SK-N-SH (cell line): ENCODE measurements around the gene SETD7. TPM values are rescaled to one million over a fixed set of nuclear protein-coding genes. Genes with fewer than 3 reads are reported as not detected.

Experiments used
- CTCF ChIA-PET: fragments of 300-600, 350-600 bp; formaldehyde crosslinking; extraction: SDS; loops from one replicate; lab custom pipeline; 2021; lab: Yijun Ruan, JAX
- POLR2A ChIA-PET: fragments of 350-600 bp; sonication (Branson Sonifier 250); formaldehyde crosslinking; extraction: SDS; loops from one replicate; lab custom pipeline; 2020; ENCODE audit warnings: antibody characterized with exemption, inconsistent platforms; lab: Yijun Ruan, JAX
- DNase-seq: peaks from one replicate; pipeline ENCODE4 v3.0.0; 2012
- H2AFZ ChIP-seq: fragments of 200-600 bp; sonication (generic); 2 replicates; pipeline ENCODE4 v1.8.1; 2016; ENCODE audit warnings: antibody characterized with exemption, mild to moderate bottlenecking, low read depth
- H3F3A ChIP-seq: fragments of 200-600 bp; sonication (generic); replicated peaks from 2 replicates; pipeline ENCODE3; 2016; ENCODE audit warnings: antibody characterized with exemption, mild to moderate bottlenecking; ENCODE audit not compliant: insufficient read depth
- H3K27ac ChIP-seq, 2 experiments: fragments of 200-500 bp in 1 of 2; fragments of 200-600 bp in 1 of 2; sonication (Bioruptor generic) in 1 of 2; sonication (generic), shearing (Covaris generic) in 1 of 2; 2 replicates each; pipeline versions ENCODE4 v1.5.1 to v1.6.1; 2014 to 2016; ENCODE audit warnings: low read depth in 2 of 2, inconsistent platforms in 1 of 2, low read length in 1 of 2, mild to moderate bottlenecking in 1 of 2, mixed read lengths in 1 of 2
- H3K27me3 ChIP-seq: fragments of 200-600 bp; sonication (generic), shearing (Covaris generic); 2 replicates; pipeline ENCODE4 v1.6.1; 2016; ENCODE audit warnings: mixed run types; ENCODE audit not compliant: insufficient read depth
- H3K36me3 ChIP-seq, 2 experiments: fragments of 200-500 bp in 1 of 2; fragments of 200-600 bp in 1 of 2; sonication (Bioruptor generic) in 1 of 2; sonication (generic) in 1 of 2; replicated peaks in 1 of 2; 2 replicates each; pipeline versions ENCODE3 to v1.5.1; 2014 to 2016; ENCODE audit warnings: low read length in 1 of 2, mild to moderate bottlenecking in 1 of 2; ENCODE audit not compliant: insufficient read depth in 2 of 2, control insufficient read depth in 1 of 2
- H3K4me1 ChIP-seq, 2 experiments: fragments of 200-500 bp in 1 of 2; fragments of 200-600 bp in 1 of 2; sonication (Bioruptor generic) in 1 of 2; sonication (generic), shearing (Covaris generic) in 1 of 2; 2 replicates each; pipeline versions ENCODE4 v1.5.1 to v1.6.1; 2014 to 2016; ENCODE audit warnings: low read depth in 1 of 2, low read length in 1 of 2, mixed run types in 1 of 2; ENCODE audit not compliant: insufficient read depth in 2 of 2, control insufficient read depth in 1 of 2
- H3K4me2 ChIP-seq: fragments of 200-600 bp; sonication (generic), shearing (Covaris generic); 2 replicates; pipeline ENCODE4 v1.6.1; 2017; ENCODE audit warnings: mixed run types
- H3K4me3 ChIP-seq, 2 experiments: fragments of 200-500 bp in 1 of 2; fragments of 200-600 bp in 1 of 2; sonication (Bioruptor generic) in 1 of 2; sonication (generic), shearing (Covaris generic) in 1 of 2; 2 replicates each; pipeline versions ENCODE4 v1.5.1 to v1.8.1; 2014 to 2016; ENCODE audit warnings: low read depth in 2 of 2, inconsistent platforms in 1 of 2, low read length in 1 of 2, mild to moderate bottlenecking in 1 of 2, mixed read lengths in 1 of 2, moderate library complexity in 1 of 2
- H3K79me2 ChIP-seq: fragments of 200-600 bp; sonication (generic); 2 replicates; pipeline ENCODE4 v1.8.1; 2017; ENCODE audit warnings: mild to moderate bottlenecking; ENCODE audit not compliant: insufficient read depth
- H3K9ac ChIP-seq: fragments of 200-600 bp; sonication (generic); 2 replicates; pipeline ENCODE4 v1.6.1; 2017; ENCODE audit warnings: mixed run types
- H3K9me2 ChIP-seq: fragments of 200-600 bp; sonication (generic); 2 replicates; pipeline ENCODE4 v1.6.1; 2017; ENCODE audit warnings: mixed run types
- H3K9me3 ChIP-seq: fragments of 200-600 bp; sonication (generic); 2 replicates; pipeline ENCODE4 v1.6.1; 2017; ENCODE audit warnings: mixed run types, mild to moderate bottlenecking, moderate library complexity
- H4K20me1 ChIP-seq: fragments of 200-600 bp; sonication (generic); 2 replicates; pipeline ENCODE4 v1.6.1; 2017; ENCODE audit warnings: mild to moderate bottlenecking, mixed run types; ENCODE audit not compliant: insufficient read depth
- CHD2 ChIP-seq: fragments of 150-350 bp; IDR thresholded peaks from 2 replicates; pipeline ENCODE4 v1.6.1; 2018; ENCODE audit warnings: low read length; ENCODE audit not compliant: partially characterized antibody
- EP300 ChIP-seq, 2 experiments: IDR thresholded peaks; 2 replicates each; pipeline versions ENCODE4 v1.4.0 to v1.6.1; 2012; ENCODE audit warnings: borderline replicate concordance in 1 of 2, low read depth in 1 of 2, low read length in 1 of 2
- FOXJ3 ChIP-seq: sonication (generic); formaldehyde crosslinking; IDR thresholded peaks from 2 replicates; pipeline ENCODE4 v1.5.1; 2020; ENCODE audit warnings: mild to moderate bottlenecking, missing genetic modification reagents
- GATA2 ChIP-seq: sonication (generic); formaldehyde crosslinking; IDR thresholded peaks from 2 replicates; pipeline ENCODE4 v1.5.0; 2020; ENCODE audit warnings: mild to moderate bottlenecking, missing genetic modification reagents
- IRF3 ChIP-seq: fragments of 150-350 bp; IDR thresholded peaks from 2 replicates; pipeline ENCODE4 v1.6.1; 2016; ENCODE audit warnings: mild to moderate bottlenecking, low read depth, low read length
- MAX ChIP-seq: IDR thresholded peaks from 2 replicates; pipeline ENCODE4 v1.4.0; 2012; ENCODE audit warnings: low read depth
- POLR2AphosphoS5 ChIP-seq: IDR thresholded peaks from 2 replicates; pipeline ENCODE4 v1.6.1; 2012; ENCODE audit warnings: low read depth, low read length
- SMC3 ChIP-seq: IDR thresholded peaks from 2 replicates; pipeline ENCODE4 v1.6.1; 2012; ENCODE audit warnings: low read depth, low read length, improper control_type of control experiment
- TAF1 ChIP-seq: IDR thresholded peaks from 2 replicates; pipeline ENCODE4 v1.6.1; 2012; ENCODE audit warnings: low read depth, mild to moderate bottlenecking, low read length, moderate library complexity, borderline replicate concordance
- YY1 ChIP-seq: IDR thresholded peaks from 2 replicates; pipeline ENCODE4 v1.4.0; 2012; ENCODE audit warnings: low read depth, mild to moderate bottlenecking
- WGBS: methylation state at CpG from one replicate; pipeline ENCODE4 v1.1.6; 2017; ENCODE audit warnings: low lambda C conversion rate; 5-methylcytosine and 5-hydroxymethylcytosine counted together
- polyA plus RNA-seq, 3 experiments: library from polyadenylated mRNA; depleted of rRNA; stranded (reverse); fragments of >200 nt; gene quantifications; 2 replicates each; pipeline ENCODE4 v1.2.3, GENCODE V29; 2012

Gene SETD7
- polyA plus RNA-seq, 1 of the 3 experiments (the other 2 are of a cell fraction): 5.0 TPM

- CTCF ChIA-PET: interaction anchor here (0.8 kb wide), 1 partner anchor 43 kb away, joined by 3 read pairs; no protein-coding TSS in a partner anchor
- POLR2A ChIA-PET: no interaction called here
- H3K27me3 ChIP-seq: no peaks in the 10 kb centered on the region
- H3K79me2 ChIP-seq: peaks cover 77% of the 10 kb centered on the region
- H3K4me3 ChIP-seq: peak overlapping the region; percentile 99 to 100
- peak overlapping the region; percentile 76 for H3K4me2 ChIP-seq
- no peaks in the 10 kb centered on the region for H3K9me2 ChIP-seq
- DNase-seq: no peak
- no peak for TF ChIP-seq CHD2
- no peak for TF ChIP-seq FOXJ3 (CRISPR knock-in tag)
- TF ChIP-seq POLR2AphosphoS5: no peak
- no peak for TF ChIP-seq IRF3
- 0 out of 4 replicates have a peak overlapping the region, but pooled peaks of 1 of the 2 experiments have one; percentile 88 for H3K27ac ChIP-seq
- H2AFZ ChIP-seq: no peak overlapping the region
- peak overlapping the region; percentile 75 for H3K9ac ChIP-seq
- H3F3A ChIP-seq: peaks cover 24% of the 10 kb centered on the region
- peaks cover 38% of the 10 kb centered on the region for H4K20me1 ChIP-seq
- H3K4me1 ChIP-seq: peaks cover 17 to 24% of the 10 kb centered on the region in 2 experiments; a peak in 3 of 4 replicates
- H3K9me3 ChIP-seq: no peaks in the 10 kb centered on the region
- 87% methylated on average over 6 of the region's 6 CpGs for WGBS
- H3K36me3 ChIP-seq: peaks cover 0 to 3% of the 10 kb centered on the region in 2 experiments
Observed at GRCh38 chr4:139455126-139455538, 100.9 kb downstream of the SETD7 start.

GRCh38 chr4:139454111-139455045, 101.6 kb downstream of the SETD7 start, which contains the start of gene RAB33B:
TSS of gene RAB33B (plus strand) at chr4:139454121. CDS start at chr4:139454196, 75 bp downstream.
- H3K27ac ChIP-seq: peak within 1 kb of the TSS; percentile 88 to 96
- peaks cover 24% of the 10 kb centered on the region for H3F3A ChIP-seq
- H3K9me3 ChIP-seq: no peaks in the 10 kb centered on the region
- peak within 1 kb of the TSS; percentile 84 for H2AFZ ChIP-seq
- peak within 1 kb of the TSS; percentile 75 for H3K9ac ChIP-seq
- peak within 1 kb of the TSS; percentile 99 to 100 for H3K4me3 ChIP-seq
- H3K79me2 ChIP-seq: peaks cover 70% of the 10 kb centered on the region
- DNase-seq: no peak
- under 1% methylated on average over 30 of the region's 46 CpGs for WGBS
- no peaks in the 10 kb centered on the region for H3K9me2 ChIP-seq
- CTCF ChIA-PET: interaction anchor here (1.2 to 1.7 kb wide), 2 partner anchors 20 to 44 kb away, joined by 3 to 5 read pairs; no protein-coding TSS in a partner anchor
- peak within 1 kb of the TSS; percentile 76 for H3K4me2 ChIP-seq
- peaks cover 17 to 24% of the 10 kb centered on the region in 2 experiments; a peak in 3 of 4 replicates for H3K4me1 ChIP-seq
- peaks cover 0 to 8% of the 10 kb centered on the region in 2 experiments for H3K36me3 ChIP-seq
- POLR2A ChIA-PET: interaction anchor here (0.5 to 1.6 kb wide), 3 partner anchors 23 to 173 kb away, joined by 3 to 11 read pairs (median 7); partner anchors contain the start of gene SETD7
- H3K27me3 ChIP-seq: no peaks in the 10 kb centered on the region
- peaks cover 34% of the 10 kb centered on the region for H4K20me1 ChIP-seq
- TF ChIP-seq TAF1 (peak; percentile 70; the same call in 1 of the 2 replicates), EP300 (IDR thresholded peaks at IDR 0.05; ENCODE audit: borderline replicate concordance in 1 of 2, low read depth in 1 of 2, low read length in 1 of 2) (no peak), MAX (peak; percentile 12; the same call in 1 of the 2 replicates), YY1 (peak; percentile 50; the same call in 1 of the 2 replicates), SMC3 (0 out of 2 replicates have a peak, but pooled peaks have one; percentile 1), GATA2 (CRISPR knock-in tag) (0 out of 2 replicates have a peak, but pooled peaks have one; percentile 12)
